ENCODE measurements around the gene OR6B1. TPM values are rescaled to one million over a fixed set of nuclear protein-coding genes. Genes with fewer than 3 reads are reported as not detected.
"Not testable (repeated sequence)": the region's sequence is repeated elsewhere in the genome, so short reads cannot be mapped to it uniquely, and the experiment has no call there.

Gene OR6B1
- total RNA-seq, 1 donor from 2014 or later: not detected

- DNase-seq (ENCODE audit: low read depth): no peak
These were observed 38.8 kb downstream of the OR6B1 start for GRCh38 chr7:144038887-144039286.

DNA sequence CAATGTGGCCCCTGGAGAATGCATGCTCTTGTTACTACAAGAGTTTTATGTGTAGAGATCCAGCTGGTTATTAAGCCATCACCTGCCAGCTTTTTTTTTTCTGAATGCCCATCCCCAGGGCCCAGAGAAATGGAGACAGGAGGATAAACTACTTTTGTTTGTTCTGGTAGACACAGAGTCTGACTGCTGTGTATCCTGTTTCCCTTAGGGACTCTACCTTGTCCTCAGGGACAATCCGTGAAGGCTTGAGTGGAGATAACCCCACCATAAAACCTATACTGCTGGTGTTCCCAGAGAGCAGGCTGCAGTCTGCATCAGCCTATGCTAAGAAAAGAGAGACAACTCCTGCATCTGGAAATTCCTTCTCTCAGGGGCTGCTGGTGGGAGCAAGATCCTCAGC, 48.5 kb downstream of the OR6B1 start, which contains the start of gene OR2A5:
OR2A5 (plus strand) TSS at position 301 of the 400 bp plus-strand sequence. CDS start 1,454 bp downstream, outside the sequence.
- no peak for DNase-seq (ENCODE audit: low read depth)

DNA sequence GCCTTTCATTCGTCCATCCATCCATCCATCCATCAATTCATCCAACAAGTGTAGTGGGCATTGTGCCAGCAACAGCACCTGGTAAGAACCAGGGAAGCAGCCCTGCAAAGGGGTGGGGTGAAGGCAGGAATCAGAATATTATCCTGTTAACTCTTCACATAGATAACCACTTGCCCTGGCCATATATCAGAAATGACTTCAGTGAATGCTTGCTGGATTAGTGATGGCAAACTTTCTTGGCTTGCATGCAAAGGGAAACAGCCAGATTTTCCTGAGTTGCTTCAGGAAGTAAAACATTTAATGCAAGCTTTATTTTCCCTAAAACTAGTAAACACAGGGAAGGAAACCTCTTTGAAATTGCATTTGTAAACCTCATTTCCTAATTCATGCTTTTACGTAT, 49.4 kb downstream of the OR6B1 start:
- no peak for DNase-seq (ENCODE audit: low read depth)

DNA sequence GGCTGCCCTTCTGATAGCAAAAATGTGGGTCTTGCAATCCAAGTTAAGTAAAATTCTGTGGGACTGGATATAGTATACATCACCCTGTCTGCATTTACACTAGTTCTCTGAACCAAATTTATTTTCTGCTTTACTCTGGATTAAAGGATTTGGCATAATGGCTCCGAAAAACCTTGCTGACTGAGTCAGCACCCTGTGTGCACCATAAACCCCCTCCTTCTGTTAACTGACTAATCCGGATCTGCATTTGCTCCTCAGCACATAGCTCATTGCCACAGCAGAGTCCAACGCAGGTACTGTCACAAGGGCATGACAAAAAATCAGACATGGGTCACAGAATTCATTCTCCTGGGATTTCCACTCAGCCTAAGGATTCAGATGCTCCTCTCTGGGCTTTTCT, 50.0 kb downstream of the OR6B1 start:
- DNase-seq (ENCODE audit: low read depth): no peak

DNA sequence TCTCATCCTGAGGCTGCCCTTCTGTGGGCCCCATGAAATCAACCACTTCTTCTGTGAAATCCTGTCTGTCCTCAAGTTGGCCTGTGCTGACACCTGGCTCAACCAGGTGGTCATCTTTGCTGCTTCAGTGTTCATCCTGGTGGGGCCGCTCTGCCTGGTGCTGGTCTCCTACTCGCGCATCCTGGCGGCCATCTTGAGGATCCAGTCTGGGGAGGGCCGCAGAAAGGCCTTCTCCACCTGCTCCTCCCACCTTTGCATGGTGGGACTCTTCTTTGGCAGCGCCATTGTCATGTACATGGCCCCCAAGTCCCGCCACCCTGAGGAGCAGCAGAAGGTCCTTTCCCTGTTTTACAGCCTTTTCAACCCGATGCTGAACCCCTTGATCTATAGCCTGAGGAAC, 50.8 kb downstream of the OR6B1 start:
- not testable (repeated sequence) for DNase-seq (ENCODE audit: low read depth)

GRCh38 chr7:144057954-144058353, 57.8 kb downstream of the OR6B1 start:
- no peak for DNase-seq (ENCODE audit: low read depth)

Other genes starting within 250 kb of the OR6B1 start
- gene CTAGE6, start 242.6 kb upstream of the OR6B1 start, total RNA-seq: 1.0 TPM in 1 of 2 replicates, not detected in the other
- gene TCAF1, start 98.1 kb upstream of the OR6B1 start, total RNA-seq: 66.5 and 91.9 TPM in 2 replicates
- not detected in 2 replicates for gene OR2F2, start 65.1 kb upstream of the OR6B1 start, total RNA-seq
- not detected in 2 replicates for gene OR2F1, start 45.5 kb upstream of the OR6B1 start, total RNA-seq
- not detected in 2 replicates for gene OR2A5, start 48.6 kb downstream of the OR6B1 start, total RNA-seq
- gene OR2A25, start 69.5 kb downstream of the OR6B1 start, total RNA-seq: not detected in 2 replicates
- gene OR2A12, start 86.0 kb downstream of the OR6B1 start, total RNA-seq: not detected in 2 replicates
- not detected in 2 replicates for gene OR2A2, start 109.3 kb downstream of the OR6B1 start, total RNA-seq
- gene OR2A14, start 122.9 kb downstream of the OR6B1 start, total RNA-seq: not detected in 2 replicates
- 7.3 and 17.4 TPM in 2 replicates for gene CTAGE4, start 183.1 kb downstream of the OR6B1 start, total RNA-seq
- 22.4 and 25.0 TPM in 2 replicates for gene ARHGEF35, start 195.5 kb downstream of the OR6B1 start, total RNA-seq
- 0.15 TPM in 1 of 2 replicates, not detected in the other for gene OR2A42, start 239.3 kb downstream of the OR6B1 start, total RNA-seq